SU-DHL-6 (cell line): ENCODE measurements around the gene VSIG8.

Source experiments
- H2AFZ ChIP-seq: fragments of 200-600 bp; sonication (generic); 2 replicates; pipeline ENCODE4 v1.6.1; 2014; ENCODE audit warnings: low read depth, mild to moderate bottlenecking, moderate library complexity, mixed read lengths, antibody characterized with exemption, low read length; ENCODE audit not compliant: severe bottlenecking
- H3F3A ChIP-seq: fragments of 200-600 bp; shearing (Covaris generic); 2 replicates; pipeline ENCODE4 v1.6.0; 2016; ENCODE audit warnings: antibody characterized with exemption, mild to moderate bottlenecking; ENCODE audit not compliant: insufficient read depth
- H3K27ac ChIP-seq: fragments of 200-600 bp; sonication (generic); 2 replicates; pipeline ENCODE4 v1.5.1; 2016; ENCODE audit warnings: low read depth, mild to moderate bottlenecking, low read length, moderate library complexity, mixed read lengths
- H3K27me3 ChIP-seq: fragments of 200-600 bp; sonication (generic), shearing (Covaris generic); 2 replicates; pipeline ENCODE4 v1.6.0; 2014; ENCODE audit warnings: mild to moderate bottlenecking, low read length
- H3K36me3 ChIP-seq: fragments of 200-600 bp; sonication (generic); 2 replicates; pipeline ENCODE4 v1.6.1; 2014; ENCODE audit warnings: mild to moderate bottlenecking, low read length, mixed read lengths
- H3K4me2 ChIP-seq: fragments of 300-600, 200-600 bp; shearing (Covaris generic), sonication (generic); 2 replicates; pipeline ENCODE4 v1.6.0; 2014; ENCODE audit warnings: low read length, low read depth, mild to moderate bottlenecking; ENCODE audit not compliant: poor library complexity, severe bottlenecking
- H3K4me3 ChIP-seq: fragments of 200-600 bp; sonication (generic); 2 replicates; pipeline ENCODE4 v1.5.1; 2014; ENCODE audit warnings: antibody characterized with exemption, low read length, mild to moderate bottlenecking, mixed read lengths; ENCODE audit not compliant: insufficient read depth, poor library complexity, severe bottlenecking
- H3K79me2 ChIP-seq: fragments of 200-600 bp; sonication (generic); 2 replicates; pipeline ENCODE4 v1.6.1; 2014; ENCODE audit warnings: mild to moderate bottlenecking, low read length, moderate library complexity; ENCODE audit not compliant: insufficient read depth
- H3K9ac ChIP-seq: fragments of 200-600 bp; sonication (generic); 2 replicates; pipeline ENCODE4 v1.7.0; 2014; ENCODE audit warnings: mild to moderate bottlenecking, low read length
- H3K9me2 ChIP-seq: fragments of 200-600 bp; sonication (generic); replicated peaks from 2 replicates; pipeline ENCODE4 v1.6.1; 2014; ENCODE audit warnings: low read length; ENCODE audit not compliant: insufficient read depth
- H3K9me3 ChIP-seq: fragments of 200-600 bp; sonication (generic); 2 replicates; pipeline ENCODE4 v1.6.1; 2014; ENCODE audit warnings: low read length, mixed read lengths; ENCODE audit not compliant: insufficient read depth
- H4K20me1 ChIP-seq: fragments of 200-600 bp; sonication (generic); 2 replicates; pipeline ENCODE4 v1.6.1; 2014; ENCODE audit warnings: low read depth, mild to moderate bottlenecking, antibody characterized with exemption, low read length, moderate library complexity, mixed read lengths
- EZH2phosphoT487 ChIP-seq: fragments of 200-600 bp; sonication (generic), shearing (Covaris generic); conservative IDR thresholded peaks from 2 replicates; pipeline ENCODE4 v1.6.1; 2018; ENCODE audit warnings: mild to moderate bottlenecking, antibody characterized with exemption, low read length, moderate library complexity, mixed read lengths
- TF ChIP-seq, protein P1 (sequence below): fragments of 200-600 bp; sonication (generic); IDR thresholded peaks from one replicate; pipeline ENCODE4 v1.5.1; 2017; ENCODE audit warnings: antibody characterized with exemption, mild to moderate bottlenecking, low read length, moderate library complexity; ENCODE audit not compliant: insufficient read depth, poor library complexity, severe bottlenecking

VSIG8 gene

DNA sequence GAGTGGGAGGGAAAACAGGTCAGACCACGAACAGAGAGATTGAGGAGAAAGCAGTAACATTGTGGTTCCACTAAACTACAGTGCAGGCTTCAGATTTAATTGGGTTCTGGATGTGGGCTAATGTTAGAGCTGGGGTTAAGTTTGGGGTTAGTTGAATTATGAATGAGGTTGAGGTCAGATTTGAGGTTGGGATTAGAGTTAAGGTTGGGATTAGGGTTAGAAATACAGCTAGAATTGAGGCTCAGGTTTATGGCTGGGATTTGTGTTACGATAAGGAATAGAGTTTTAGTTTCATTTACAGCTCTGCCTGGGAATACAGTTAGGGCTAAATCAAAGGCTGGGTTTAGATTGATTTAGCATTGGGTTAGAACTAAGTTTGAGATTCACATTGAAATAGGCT is 1.8 kb upstream of the VSIG8 start:
- Histone ChIP-seq H3K4me3 (no peak overlapping the region), H3K27me3 (no peaks in the 10 kb centered on the region), H3K27ac (no peak overlapping the region), H2AFZ (no peak overlapping the region), H3K9me3 (no peaks in the 10 kb centered on the region), H4K20me1 (no peaks in the 10 kb centered on the region), H3K36me3 (no peaks in the 10 kb centered on the region), H3K9ac (no peak overlapping the region), H3F3A (no peaks in the 10 kb centered on the region), H3K9me2 (no peaks in the 10 kb centered on the region), H3K4me2 (no peak overlapping the region), H3K79me2 (no peaks in the 10 kb centered on the region)
- TF ChIP-seq EZH2phosphoT487, result no peak
- TF ChIP-seq, protein P1, sequence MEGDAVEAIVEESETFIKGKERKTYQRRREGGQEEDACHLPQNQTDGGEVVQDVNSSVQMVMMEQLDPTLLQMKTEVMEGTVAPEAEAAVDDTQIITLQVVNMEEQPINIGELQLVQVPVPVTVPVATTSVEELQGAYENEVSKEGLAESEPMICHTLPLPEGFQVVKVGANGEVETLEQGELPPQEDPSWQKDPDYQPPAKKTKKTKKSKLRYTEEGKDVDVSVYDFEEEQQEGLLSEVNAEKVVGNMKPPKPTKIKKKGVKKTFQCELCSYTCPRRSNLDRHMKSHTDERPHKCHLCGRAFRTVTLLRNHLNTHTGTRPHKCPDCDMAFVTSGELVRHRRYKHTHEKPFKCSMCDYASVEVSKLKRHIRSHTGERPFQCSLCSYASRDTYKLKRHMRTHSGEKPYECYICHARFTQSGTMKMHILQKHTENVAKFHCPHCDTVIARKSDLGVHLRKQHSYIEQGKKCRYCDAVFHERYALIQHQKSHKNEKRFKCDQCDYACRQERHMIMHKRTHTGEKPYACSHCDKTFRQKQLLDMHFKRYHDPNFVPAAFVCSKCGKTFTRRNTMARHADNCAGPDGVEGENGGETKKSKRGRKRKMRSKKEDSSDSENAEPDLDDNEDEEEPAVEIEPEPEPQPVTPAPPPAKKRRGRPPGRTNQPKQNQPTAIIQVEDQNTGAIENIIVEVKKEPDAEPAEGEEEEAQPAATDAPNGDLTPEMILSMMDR, result no peak

- H3K4me2 ChIP-seq, result no peak overlapping the region
- no peaks in the 10 kb centered on the region for H3K36me3 ChIP-seq
- no peaks in the 10 kb centered on the region for H3K79me2 ChIP-seq
- H3K9me3 ChIP-seq, result no peaks in the 10 kb centered on the region
- no peak overlapping the region for H3K27ac ChIP-seq
- no peaks in the 10 kb centered on the region for H4K20me1 ChIP-seq
- H3F3A ChIP-seq, result no peaks in the 10 kb centered on the region
- no peaks in the 10 kb centered on the region for H3K9me2 ChIP-seq
- H3K27me3 ChIP-seq, result no peaks in the 10 kb centered on the region
- no peak overlapping the region for H2AFZ ChIP-seq
- no peak overlapping the region for H3K4me3 ChIP-seq
- TF ChIP-seq, protein P1, result no peak
- no peak for TF ChIP-seq EZH2phosphoT487
- no peak overlapping the region for H3K9ac ChIP-seq
Measured at GRCh38 chr1:159862031-159862430, 426 bp downstream of the VSIG8 start.

DNA sequence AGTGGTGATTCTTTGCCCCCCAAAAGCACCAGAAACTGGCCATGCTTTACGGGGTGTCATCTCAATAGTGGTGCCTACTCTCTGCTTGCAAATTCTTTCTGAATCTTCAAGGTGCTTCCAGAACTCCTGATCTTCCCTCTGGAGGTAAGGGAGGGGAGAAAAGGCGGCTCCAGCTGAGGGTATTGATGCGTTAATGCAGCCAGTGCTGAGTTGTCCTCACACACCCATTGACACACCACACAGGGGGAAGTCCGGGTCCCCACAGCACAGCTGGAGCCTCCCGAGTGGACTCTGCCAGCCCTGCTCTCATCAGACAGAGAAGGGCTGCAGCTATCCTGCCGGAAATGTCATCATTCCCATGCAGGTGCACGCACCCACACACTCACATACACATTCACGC is 1.2 kb downstream of the VSIG8 start:
- Histone ChIP-seq H3K9me3 (no peaks in the 10 kb centered on the region), H4K20me1 (no peaks in the 10 kb centered on the region), H3K4me2 (no peak overlapping the region), H3K27me3 (no peaks in the 10 kb centered on the region), H3K9ac (no peak overlapping the region), H3F3A (no peaks in the 10 kb centered on the region), H3K79me2 (no peaks in the 10 kb centered on the region), H3K9me2 (no peaks in the 10 kb centered on the region), H3K4me3 (no peak overlapping the region), H2AFZ (no peak overlapping the region), H3K27ac (no peak overlapping the region), H3K36me3 (no peaks in the 10 kb centered on the region)
- TF ChIP-seq EZH2phosphoT487, result no peak
- TF ChIP-seq, protein P1, result no peak

GRCh38 chr1:159860456-159860855 is 2.0 kb downstream of the VSIG8 start:
- Histone ChIP-seq H3K9me2 (no peaks in the 10 kb centered on the region), H2AFZ (no peak overlapping the region), H3K27me3 (no peaks in the 10 kb centered on the region), H3K36me3 (no peaks in the 10 kb centered on the region), H3K4me2 (no peak overlapping the region), H3K4me3 (no peak overlapping the region), H3K79me2 (no peaks in the 10 kb centered on the region), H3K27ac (no peak overlapping the region), H3K9me3 (no peaks in the 10 kb centered on the region), H3F3A (no peaks in the 10 kb centered on the region), H4K20me1 (no peaks in the 10 kb centered on the region), H3K9ac (no peak overlapping the region)
- TF ChIP-seq, protein P1, result no peak
- TF ChIP-seq EZH2phosphoT487, result no peak
